NCI-H526 (cell line): ENCODE measurements around the gene ERAL1.
"Not testable (repeated sequence)": the region's sequence is repeated elsewhere in the genome, so short reads cannot be mapped to it uniquely, and the experiment has no call there.

Source experiments
- DNase-seq, 2 experiments: peaks; one replicate each; lab custom pipeline; 2025; lab: John Stamatoyannopoulos, UW

ERAL1 gene

DNA sequence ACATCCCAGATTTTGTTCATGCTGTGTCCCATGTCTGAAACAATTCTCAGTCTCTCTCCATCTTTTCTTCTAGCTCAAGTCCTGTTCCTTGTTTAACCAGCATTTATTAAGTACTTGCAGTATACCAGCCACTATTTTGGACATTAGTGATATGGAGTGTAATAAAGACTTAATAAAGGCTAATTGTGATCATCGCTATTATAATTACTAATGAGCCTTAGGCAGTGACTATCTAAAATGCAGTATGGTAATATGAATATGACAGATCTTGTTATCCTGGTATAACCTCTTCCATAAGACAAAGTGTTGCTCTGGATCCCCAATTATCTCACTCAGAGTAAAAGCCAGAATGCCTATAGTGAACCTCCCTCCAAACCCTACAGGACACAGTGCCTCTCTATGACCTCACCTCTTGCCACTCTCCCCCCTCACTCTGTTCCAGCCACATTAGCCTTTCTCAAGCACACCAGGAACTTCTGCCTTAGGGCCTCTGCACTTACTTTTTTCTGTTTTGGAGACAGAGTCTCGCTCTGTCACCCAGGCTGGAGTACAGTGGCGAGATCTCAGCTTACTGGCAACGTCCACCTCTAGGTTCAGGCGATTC lies 44.5 kb downstream of the ERAL1 start:
- no peak for DNase-seq

DNA sequence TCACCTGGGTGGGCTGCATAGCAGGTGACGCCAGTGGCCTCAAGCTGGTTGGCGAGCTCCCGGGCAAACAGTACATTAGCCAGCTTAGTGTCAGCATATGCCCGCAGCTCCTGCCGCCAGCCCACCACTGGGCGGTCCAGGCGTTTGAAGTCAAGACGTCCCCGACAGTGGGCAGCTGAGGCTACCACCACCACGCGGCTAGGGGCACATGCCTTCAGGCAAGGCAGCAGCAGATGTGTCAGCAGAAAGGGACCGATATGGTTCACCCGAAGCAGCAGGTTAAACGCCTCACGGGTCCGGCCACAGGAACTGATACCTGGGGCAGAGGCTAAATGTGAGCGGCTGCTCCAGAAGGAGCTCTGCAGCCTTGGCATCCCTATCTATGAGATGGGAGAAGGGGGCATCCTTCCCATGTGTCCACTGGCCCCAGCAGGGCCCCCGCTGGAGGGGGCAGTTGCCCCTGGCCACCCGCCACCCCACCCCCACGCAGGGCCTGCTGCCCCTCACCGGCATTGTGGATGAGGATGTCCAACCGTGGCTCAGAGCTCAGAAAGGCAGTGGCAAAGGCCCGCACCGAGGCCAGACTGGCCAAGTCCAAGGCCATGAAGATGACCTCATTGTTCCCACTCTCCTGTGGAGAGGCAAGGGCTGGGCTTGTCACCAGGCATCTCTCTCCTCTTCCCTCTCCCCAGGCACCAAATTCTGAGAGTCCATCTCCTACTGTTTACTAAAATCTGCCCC lies 46.3 kb downstream of the ERAL1 start:
- no peak for DNase-seq

DNA sequence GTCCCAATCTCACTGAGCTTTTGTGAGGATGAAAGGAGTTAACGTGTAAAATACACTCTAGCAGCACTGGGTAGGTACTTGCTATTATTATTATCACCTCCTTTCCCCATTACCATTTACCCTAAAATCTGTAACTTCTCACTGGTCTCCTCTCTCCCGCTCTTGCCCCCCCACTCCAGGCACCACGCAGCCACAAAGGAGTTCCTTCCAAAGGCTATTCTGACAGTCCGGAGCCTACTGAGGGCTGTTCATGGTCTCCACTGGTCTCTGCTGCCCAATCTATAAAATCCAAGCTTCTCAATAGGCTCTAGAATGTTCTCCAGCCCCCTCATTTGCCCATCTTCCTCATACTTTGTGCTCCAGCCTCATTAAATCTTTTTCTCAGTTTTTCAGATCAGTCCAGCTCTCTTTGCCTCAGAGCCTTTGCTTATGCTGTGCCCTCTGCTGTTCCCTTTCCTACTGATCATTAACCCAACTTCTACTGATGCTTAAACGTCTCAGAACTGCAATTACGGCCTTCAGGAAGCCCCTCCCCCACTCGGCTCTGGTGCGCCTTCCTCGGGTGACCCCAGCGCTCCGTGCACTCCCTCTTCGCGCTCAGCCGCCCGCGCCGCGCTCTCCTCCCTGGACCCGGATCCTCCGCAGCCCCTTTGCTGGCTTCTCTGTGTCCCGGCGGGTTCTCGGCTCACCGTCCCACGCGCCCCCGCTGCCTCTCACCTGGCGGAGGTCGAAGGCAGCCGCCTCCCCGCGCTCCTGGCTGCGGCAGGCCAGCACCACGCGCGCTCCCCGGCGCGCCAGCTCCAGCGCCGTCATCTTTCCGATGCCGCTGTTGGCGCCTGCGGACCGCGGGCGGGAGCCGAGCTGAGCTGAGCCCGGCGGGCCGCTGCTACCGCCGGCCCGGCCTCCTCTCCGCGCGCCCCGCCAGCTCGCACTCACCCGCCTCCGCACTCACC lies 47.3 kb downstream of the ERAL1 start:
- peak; percentile 75 to 94 for DNase-seq

DNA sequence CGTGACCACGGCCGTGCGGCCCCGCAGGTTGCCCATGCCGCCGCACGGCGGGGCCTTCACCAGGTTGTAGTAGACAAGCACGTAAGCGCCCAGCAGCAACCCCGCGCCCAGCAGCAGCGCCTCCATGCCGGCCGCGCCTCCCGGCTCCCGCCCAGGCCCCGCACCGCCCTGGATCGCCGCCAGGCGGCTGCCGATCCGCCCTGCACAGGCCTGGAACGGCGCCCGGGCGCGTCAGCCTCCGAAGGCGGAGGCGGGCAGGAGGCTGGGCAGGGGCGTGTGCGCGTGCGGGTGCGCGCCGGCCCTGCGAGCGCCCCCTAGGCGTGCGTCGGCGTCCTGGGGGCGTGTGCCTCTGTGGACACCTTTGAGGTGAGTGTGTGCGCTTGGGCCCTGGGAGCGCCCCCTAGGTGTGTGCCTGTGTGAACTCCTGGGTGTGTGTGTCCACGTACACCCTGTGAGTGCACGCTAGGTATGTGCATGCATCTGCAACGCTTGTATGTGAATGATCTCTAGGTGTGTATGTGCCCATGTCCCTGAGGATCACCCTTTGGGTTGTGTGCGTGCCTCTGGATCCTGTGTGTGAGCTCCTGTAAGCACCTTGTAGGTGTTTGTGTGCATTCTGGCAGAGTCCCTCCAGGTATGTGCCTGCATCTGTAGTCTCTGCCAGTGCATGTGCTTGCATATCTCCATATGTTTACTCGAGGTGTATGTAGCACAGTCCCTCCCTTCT lies 48.2 kb downstream of the ERAL1 start, which contains the start of gene DHRS13:
DHRS13 (minus strand) TSS at position 261 of the 727 bp plus-strand sequence; CDS start at position 126, 135 bp downstream.
- peak; percentile 95 to 99 for DNase-seq

DNA sequence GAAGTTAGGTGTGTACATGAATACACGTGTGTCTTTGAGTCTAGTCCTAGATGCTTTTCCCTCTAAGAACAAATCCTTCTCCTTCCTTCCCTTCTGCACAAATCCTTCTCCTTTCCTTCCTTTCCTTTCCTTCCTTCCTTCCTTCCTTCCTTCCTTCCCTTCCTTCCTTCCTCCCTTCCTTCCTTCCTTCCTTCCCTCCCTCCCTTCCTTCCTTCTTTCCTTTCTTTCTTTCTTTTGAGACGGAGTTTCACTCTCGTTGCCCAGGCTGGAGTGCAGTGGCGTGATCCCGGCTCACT lies 48.7 kb downstream of the ERAL1 start:
- not testable (repeated sequence) for DNase-seq

DNA sequence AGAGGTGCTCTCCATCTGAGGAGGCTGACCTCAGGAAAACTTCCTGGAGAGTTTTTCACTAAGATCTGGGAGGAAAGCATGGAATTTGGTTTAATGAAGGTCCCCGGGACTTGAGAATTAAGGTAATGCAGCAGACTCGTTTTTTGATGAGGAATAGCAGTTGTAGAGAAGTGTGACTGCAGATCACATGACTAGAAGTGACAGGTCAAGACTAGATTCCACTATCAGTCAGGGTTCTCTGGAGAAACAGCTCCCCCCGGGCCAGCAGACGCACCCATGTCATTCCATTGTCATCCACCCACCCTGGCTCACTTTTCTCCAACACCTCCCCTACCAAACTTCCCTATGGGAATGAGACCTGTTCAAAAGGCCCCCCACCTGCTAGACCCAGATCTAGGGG lies 50.0 kb downstream of the ERAL1 start:
- no peak for DNase-seq

DNA sequence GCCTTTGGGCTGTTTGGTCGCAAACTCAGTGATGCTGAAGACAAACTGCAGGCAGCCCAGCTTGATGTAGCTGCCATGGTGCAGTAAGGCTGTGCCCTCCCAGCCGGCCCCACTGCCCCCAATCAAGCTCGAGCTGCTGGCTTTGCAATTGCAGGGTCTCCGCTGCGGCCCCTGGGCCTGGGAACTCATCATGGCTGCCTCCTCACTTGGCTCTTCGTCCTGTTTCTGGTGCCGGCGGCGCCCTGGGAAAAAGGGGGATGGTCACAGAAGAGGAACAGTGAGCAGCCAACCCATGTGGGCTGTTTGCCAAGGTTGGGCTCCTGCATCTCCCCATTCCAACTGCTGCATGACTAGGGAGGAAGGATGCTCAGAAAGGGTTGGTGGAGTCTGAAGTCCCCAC lies 51.5 kb downstream of the ERAL1 start:
- DNase-seq: no peak

DNA sequence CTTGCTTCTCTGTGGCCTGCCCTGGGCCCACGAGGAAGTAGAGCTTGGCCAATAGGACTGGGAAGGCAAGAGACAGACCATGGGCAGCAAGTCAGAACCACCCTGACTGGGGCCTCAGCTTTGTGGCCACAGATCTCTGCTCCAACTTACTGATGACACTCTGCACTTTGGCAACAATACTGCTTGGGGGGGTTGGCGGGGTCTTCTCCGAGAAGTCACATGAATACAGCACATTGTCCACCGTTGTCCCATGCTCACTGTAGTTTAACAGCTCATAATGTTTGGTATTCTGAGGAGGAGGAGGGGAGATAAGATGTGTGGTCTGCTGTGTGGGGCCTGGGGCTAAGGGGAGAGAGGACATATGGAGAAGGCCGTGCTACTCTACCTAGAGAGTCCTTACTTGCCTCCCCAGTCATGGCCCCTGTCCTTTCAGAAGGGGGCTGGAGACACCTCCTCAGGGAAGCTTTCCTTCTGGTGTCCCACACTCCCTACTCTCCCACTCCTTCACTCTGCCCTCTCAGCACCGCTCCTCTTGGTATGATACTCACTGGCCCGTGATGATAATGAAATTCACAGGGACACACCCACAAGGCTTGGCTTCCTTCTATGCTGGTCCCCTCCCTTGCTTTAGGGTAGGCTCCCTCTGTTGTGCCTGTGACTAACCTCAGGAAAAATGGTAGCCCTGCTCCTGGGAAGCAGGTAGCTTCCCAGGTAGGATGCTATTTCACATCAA lies 52.1 kb downstream of the ERAL1 start:
- no peak for DNase-seq

DNA sequence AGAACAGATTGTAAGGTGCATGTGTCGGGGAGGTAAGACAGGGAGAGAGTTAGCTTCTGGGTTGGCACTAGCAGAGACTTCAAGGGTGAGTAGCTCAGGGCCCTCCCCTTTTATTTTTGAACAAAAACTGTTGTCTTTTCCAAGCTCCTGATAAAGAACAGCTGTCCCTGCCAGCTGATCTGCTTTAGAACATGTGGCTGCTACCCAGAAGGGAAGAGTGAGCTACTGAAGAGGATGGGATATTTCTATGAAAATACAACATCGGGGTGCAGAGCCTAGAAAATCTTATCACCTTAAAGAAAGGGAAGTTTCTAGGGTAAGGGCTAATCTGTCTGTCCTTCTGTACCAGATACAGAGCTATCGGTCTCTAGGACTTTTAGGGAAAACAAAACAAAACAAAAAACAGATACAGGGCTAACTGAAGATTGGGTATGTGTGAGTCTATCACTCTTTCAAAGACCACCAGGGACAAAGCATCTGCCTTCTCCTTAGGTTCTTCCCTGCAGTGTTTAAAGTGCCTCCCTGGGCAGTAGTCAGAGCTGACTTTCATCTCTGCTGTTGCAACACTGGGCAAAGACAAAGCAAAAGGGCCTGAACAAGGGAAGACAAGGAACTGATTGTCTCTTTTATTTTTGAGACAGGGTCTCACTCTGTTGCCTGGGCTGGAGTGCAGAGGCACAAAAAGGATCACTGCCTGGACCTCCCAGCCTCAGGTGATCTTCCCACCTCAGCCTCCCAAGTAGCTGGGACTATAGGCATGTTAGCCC lies 53.1 kb downstream of the ERAL1 start:
- no peak for DNase-seq

DNA sequence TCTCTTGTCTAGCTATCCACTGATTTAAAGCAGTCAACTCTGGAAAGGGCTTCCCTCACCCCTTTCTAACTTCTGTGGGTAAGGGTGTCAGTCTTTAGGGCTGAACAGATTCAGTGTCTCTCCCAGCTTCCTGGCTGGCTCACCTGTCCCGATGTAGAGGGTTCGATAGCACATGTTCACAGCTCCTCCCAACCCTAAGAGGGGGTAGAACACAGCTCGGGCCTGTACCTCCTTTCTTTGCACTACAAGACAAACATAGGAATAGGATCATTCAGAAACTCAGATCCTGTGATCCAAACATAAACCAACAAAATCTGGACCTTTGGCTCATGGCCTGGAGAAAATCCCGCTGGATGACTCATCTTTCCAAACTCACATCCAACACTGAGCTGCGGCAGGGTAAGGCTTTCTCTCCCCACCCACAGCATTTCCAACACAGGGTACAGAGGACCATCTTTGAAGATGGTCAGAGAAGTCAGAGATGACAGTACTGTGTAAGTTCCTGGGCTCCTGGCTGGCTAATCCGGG lies 53.9 kb downstream of the ERAL1 start:
- DNase-seq: no peak

DNA sequence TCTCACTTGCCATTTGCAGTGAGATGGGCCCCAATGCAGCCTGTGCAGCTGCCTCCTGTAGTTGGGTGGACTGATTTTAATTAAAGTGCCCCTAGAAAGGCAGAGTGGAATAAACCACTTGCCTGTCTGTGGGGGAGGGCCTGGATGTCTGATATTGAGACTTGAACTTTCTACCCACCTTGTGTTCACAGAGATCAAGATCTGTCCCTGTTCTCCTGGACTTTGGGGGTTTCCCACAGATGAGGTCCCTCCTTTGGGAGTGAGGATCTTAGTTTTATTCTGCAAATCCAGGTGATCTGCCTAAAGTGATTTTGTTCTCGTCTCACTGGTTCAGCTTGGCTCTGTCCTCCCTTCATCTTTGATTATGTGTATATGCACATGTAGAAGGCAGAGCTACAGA lies 55.7 kb downstream of the ERAL1 start:
- DNase-seq: no peak
